Germinal center (tissue), 1 donor: ENCODE results near the gene TXK.

Experiments used
- DNase-seq: peaks from one replicate; pipeline ENCODE4 v3.0.0; 2012; ENCODE audit warnings: mixed read lengths, low spot score

Gene TXK

DNA sequence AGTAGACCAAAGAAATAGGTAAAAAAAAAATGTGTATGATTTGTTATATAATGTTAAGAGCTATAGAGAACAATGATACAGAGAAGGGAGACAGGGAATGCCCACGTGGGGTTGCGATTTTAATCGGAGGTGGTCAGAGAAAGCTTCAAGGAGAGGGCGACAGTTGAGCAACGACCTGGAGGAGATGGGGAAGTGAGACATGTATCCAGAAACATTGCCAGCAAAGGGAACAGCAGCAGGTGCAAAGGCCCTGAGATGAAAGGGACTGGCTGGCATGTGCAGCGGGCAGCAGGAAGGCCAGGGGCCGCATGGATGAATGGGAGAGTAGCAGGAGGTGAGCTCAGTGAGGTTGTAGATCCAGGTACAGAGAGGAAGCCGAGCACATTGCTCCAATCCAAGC lies 84.6 kb downstream of the TXK start:
- DNase-seq: no peak

DNA sequence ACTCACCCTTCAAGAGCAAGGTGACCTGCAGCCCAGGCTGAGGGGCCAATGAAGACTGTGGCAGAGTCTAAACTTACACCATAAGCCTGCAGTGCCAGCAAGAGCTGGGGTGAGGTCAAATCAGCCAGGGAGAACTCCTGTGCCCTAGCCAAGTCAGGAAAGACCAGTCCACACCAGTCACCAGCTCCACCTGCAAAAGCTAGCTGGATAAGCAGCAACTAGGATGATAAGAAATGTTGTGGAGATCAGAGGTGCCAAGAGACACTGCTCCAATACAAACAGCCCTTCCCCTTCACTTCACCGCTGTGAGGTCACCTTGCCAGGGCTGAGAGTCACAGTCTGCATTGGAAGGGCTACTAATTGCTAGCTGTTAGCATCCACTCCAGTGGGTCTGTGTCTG lies 86.2 kb downstream of the TXK start:
- no peak for DNase-seq

DNA sequence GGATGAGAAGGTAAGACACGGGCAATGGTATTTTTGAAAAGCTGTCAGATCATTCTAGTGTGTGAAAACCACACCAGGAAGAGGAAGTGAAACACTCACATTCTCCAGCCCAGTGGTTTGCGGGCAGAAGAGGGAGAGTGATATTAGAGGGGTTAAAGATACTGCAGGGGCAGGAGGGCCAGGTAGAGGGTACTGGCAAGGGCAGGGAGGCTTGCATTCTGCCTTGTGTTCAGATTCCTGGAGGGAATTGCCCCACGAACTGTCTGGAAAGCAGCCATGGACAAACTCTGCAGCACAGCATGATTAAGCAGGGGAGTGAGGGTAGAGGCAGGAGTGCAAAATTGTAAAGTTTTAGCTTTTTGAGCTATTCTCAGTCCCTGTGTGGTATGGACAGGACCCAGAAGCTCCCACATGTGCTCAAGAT lies 86.6 kb downstream of the TXK start:
- peak; percentile 58 for DNase-seq

DNA sequence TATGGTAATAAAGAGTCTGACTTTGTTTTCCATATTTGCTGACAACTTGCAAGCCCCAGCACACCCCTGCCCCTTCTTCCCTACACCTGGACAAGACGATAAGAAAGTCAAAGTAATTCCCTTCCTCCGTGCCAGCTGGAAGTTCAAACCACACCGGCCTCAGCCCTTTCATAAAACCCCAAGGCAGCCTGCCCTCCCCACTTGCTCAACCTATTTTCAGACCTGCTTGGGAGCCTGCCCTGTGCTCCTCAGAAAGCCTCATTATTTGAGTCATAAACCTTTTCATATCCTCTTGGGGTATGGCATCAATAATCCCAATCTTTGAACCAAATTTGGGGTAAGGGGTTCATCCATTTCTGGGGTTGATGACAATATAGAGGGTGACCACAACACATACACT lies 88.0 kb downstream of the TXK start:
- DNase-seq: no peak

DNA sequence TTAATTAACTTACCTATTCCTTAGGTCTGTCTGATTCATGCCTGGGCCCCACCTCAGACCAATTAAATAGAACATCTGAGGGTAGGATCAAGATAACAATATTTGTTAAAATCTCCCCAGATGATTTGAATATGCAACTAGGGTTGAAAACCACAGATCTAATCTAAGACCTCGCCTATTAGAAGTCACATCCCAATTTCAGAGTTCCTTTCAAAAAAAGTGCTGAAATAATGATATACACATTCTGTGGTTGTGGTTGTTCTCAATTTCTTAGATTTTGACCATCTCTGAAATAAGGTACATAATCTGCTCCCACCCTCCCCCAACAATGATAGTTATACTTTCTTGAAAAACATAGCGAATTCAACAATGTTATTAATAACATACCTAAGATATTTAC lies 89.8 kb downstream of the TXK start:
- no peak for DNase-seq

DNA sequence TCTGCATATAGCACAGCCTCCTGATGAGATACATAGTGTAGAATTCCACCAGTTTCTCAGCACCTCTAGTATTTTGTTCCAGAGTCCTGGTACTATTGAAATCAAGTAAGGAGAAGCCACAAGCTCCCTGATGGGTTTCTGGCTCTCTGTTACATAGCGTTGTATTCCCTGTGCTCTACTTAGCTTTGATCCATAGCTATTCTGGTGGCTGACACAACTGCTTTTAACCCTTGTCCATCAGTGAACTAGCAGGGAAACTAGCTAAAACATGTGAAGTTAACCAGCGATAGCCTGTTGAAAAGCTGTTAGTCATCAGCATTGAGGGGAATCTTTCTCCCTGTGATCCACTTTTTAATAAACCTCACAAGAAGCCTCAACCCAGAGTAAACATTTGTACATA lies 90.5 kb downstream of the TXK start:
- DNase-seq: no peak

DNA sequence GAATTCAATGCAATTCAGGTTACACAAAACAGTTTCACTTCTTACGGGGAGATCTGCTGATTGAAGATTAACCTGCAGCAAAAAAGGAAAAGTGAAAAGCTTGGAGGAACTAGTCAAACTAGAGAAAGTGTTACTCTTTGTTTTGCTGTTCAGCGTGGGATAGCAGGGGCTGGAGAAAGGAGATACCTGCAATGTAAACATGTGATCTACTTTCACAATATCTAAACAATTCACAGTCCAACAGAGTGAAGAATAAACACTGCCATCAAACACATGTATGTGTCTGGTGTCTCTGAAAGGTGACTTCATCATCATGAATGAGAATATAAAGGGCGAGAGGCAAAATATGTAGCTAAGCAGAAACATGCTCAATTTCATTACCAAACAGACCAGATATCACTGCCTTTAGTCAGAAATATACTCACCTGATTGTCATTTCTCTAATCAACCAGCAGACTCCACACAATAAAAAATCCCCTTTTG lies 91.0 kb downstream of the TXK start:
- no peak for DNase-seq

DNA sequence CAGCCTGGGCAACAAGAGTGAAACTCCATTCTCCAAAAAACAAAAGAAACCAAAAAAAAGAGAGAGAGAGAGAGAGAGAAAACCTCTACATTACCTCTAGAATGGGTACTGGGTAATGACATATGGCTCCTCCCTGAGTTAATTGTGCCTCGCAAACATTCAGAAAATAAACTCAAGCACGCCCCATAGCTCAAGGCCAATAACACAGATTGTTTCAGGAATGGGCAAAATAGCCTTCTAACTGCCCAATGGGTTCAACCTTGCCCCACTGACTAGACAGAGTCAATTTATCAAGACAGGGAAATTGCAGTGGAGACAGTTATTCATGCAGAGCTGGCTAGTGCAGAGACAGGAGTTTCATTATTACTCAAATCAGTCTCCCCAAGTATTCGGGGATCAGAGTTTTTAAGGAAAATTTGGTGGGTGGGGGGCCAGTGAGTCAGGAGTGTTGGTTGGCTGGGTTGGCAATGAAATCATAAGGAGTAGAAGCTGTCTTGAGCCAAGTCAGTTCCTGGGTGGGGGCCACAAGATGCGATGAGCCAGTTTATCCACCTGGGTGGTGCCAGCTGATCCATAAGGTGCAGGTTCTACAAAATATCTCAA lies 92.4 kb downstream of the TXK start:
- DNase-seq: no peak

DNA sequence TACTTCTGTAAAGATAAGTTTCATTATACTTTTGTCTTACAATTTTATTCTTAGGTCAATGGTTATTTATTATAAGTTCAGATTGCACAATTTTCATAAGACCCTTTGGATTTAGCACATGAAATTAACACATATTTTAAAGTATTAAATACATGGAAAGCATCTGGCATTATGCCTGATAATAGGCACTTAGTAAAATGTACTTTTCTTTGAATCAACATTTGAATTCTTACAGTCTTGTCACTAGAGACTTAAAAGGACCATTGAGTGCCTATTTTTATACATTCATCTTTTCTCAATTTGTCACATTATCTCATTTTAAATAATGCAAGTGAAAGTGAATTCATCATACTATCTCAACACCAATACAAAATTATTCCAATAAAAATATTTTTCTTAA lies 94.5 kb downstream of the TXK start:
- DNase-seq: no peak

DNA sequence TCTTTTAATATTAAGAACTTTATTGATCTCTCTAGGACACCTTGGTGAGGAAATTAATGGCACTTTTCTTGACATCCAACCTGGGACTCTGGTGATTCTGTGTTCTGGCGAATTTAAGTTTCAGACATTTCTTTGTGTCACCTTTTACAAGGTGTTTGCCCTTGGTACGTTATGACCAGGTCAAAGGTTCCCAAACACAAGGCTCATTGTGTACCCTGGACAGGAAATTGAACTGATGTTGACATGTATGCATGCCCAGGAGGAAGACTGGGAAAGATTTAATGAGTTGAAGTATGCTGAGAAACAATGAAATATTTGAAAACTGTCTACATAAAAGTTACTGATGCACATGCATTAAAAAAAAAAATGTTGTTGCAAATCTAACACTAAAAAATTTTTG lies 95.4 kb downstream of the TXK start:
- DNase-seq: no peak

DNA sequence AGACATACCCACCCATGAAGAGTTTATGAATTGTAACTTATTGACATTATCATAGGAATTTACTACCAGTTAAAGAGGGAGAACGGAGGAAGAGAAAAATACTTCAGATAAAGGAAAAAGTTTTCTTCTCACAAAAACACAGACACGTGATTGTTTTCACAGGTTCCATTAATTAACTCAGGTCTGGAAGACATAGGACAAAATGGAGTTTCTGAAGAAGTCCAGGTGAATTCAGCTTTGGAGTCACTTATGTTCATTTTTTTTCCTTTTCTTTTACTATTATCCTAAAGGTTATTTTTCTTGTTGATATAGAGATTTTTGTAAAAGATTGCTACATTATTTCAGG lies 97.0 kb downstream of the TXK start:
- DNase-seq: no peak

DNA sequence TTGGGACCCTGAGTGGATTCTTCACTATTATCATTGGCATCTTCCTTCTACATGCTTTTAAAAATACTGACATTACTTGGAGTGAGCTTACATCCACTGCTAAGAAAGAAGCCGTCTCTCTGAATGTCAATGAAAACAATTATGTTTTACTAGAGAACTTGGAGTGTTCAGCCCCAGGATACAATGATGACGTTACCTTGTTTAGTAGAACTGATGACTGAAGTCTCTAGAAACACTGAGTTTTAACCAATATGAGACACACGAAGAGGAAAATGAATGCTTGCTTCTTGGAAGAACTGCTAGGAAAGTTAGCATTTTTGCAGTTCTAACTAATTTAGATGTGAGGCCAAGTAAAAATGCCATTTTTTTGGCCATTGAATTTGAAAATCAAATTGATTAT lies 98.1 kb downstream of the TXK start:
- DNase-seq: no peak

DNA sequence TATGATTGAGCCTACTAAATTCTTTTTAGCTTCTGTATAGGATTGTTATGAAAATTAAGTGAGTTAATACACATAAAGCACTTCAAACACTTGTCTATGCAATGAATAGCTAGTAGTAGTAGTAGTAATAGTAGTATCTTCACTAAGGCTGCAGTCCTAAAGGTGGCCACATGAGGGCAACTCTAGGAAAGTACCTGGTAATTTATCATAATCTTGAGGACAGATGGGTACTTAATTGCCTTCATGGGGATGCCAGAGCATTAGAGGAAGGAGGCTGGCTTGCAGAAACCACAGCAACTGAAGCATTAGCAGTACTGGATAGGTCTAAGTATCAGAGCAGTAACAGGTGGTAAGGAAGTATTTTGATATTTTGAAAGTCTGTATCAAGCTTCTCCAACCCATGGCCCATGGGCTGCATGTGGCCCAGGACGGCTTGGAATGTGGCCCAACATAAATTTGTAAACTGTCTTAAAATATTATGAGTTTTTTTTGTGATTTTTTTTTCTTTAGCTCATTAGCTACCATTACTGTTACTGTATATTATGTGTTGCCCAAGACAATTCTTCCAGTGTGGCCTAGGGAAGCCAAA lies 100.1 kb downstream of the TXK start:
- DNase-seq: peak; percentile 70

DNA sequence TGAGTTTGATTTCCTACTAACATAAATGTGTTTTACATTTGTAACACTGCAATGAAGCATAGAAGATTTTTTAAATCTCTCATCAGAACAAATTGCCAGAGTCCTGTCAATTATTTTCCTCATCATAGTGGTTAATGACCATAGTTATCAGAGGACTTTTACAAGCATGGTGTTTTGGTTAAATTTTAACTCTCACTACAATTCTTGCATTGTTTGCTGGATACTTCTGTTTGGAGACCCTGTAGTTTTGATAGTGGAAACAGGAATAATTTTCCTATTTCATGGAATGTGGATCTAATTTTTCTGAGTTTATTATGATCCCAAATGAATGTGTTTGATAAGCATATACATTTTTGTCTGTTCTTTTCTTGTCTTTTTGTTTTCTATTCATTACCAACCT lies 100.6 kb downstream of the TXK start:
- no peak for DNase-seq

DNA sequence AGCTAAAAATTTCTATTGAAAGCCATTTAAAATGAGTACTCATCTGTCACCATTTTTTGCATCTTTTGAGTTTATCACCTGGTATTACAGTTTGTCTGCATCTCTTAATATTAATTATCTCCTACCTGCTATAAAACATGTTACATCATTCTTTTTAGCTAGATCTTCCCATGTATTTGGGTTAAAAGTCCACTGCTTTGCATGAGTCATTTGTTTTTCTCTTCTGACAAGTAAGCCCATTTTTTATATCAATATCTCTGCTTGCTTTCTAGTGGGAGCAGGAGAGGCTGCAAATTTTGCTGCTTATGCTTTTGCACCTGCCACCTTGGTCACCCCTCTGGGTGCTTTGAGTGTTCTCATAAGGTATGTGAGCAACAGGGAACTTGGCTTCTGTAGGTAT lies 101.3 kb downstream of the TXK start:
- DNase-seq: no peak

DNA sequence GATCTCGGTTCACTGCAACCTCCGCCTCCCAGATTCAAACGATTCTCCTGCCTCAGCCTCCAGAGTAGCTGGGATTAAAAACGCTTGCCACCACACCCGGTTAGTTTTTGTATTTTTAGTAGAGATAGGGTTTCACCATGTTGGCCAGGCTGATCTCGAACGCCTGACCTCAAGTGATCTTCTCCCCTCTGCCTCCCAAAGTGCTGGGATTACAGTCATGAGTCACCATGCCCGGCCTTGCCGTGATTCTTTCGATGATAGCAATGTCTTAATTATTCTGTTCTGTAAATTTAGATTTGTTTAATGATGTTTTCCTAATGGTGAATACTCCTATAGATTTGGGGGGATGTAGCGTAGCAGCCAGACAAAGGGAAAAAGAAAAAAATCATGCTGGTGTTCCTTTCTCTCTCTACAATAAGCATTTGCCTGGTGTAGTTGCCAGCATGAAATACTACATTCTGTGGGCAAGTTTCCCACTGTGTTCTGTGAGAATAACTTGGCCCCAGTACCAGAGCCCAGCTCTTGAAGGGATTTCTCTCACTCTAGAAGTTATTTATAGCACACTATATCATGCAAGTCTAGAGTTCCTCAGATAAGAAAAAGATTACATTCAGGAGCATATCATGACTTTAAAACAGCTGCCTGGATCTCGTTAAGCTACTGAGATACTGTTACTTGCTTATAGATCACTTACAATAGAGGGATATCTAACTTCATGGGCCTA lies 102.1 kb downstream of the TXK start:
- DNase-seq: no peak

DNA sequence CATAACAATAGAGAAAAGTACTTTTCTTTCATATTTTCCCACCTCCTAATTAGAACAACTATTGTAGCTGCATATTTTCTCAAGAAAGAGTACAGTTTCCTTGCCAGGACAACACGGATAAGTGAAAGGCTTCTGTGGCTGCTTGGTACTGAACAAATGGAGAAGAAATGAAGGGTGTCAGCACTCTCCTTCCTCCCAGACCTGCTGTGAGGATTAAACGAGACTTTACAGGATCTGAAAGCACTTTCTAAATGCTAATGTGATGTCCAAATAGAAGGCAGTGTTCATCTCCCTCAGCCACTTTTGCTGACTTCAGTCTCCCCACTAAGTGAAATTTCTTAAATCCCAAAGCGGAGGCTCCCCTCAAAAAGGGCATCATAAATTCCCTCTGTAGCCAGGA lies 103.6 kb downstream of the TXK start:
- DNase-seq: no peak

DNA sequence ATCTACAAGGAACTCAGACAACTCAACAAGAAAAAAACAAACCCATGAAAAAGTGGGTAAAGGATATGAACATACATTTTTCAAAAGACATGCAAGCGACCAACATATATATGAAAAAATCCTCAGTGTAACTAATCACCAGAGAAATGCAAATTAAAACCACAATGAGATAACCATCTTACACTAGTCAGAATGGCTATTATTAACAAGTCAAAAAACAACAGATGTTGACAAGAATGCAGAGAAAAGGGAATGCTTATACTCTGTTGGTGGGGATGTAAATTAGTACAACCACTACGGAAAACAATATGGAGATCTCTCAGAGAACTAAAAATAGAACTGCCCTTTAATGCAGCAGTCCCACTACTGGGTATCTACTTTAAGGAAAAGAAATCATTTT lies 105.4 kb downstream of the TXK start:
- no peak for DNase-seq

DNA sequence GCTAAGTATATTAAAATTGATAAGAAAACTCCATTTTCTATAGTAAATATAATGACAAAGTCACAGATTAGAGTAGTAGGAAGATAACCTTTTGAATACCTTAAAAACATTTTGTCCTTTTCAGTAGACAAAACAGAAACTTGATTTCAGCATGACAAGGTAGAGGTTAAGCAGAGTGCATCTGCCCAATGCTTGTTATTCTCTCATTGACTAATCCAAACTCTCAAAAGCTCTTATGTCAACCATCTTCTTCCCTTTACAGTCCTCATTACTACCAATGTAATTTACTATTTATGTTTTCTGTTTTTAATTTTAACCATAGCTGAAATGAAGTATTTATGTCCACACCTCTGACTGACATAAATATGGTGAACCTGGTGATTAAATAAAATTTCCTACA lies 106.4 kb downstream of the TXK start:
- DNase-seq: no peak

DNA sequence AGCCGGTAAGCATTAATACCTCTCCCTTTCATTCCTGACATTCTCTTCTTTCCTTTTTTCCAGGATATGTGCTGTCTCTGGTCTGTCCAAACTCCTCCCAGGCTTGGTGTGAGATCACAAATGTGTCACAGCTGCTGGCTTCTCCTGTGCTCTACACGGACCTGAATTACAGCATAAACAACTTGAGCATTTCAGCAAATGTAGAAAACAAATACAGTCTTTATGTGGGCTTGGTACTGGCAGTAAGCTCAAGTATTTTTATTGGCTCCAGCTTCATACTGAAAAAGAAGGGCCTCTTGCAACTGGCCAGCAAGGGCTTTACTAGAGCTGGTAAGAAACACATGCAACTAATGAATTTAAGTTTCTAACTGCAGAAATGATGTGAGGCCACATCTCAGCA lies 109.0 kb downstream of the TXK start:
- DNase-seq: no peak

DNA sequence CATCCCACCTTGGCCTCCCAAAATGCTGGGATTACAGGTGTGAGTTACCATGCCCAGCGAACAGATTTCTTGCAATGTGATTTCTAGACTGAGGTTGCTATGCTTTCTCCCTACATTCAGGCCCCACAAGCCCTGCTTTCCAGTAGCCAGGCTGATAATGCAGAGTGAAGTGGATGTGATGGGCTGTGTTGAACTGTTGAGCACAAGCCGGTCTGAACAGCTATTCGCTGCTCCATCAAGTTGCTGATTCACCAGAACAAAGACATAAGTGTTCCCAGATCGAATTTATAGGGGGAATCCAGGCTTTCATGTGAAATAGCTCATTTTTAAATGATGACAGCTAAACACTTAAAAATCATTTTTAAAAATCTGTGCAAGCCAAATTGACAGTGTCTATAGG lies 109.5 kb downstream of the TXK start:
- DNase-seq: no peak

DNA sequence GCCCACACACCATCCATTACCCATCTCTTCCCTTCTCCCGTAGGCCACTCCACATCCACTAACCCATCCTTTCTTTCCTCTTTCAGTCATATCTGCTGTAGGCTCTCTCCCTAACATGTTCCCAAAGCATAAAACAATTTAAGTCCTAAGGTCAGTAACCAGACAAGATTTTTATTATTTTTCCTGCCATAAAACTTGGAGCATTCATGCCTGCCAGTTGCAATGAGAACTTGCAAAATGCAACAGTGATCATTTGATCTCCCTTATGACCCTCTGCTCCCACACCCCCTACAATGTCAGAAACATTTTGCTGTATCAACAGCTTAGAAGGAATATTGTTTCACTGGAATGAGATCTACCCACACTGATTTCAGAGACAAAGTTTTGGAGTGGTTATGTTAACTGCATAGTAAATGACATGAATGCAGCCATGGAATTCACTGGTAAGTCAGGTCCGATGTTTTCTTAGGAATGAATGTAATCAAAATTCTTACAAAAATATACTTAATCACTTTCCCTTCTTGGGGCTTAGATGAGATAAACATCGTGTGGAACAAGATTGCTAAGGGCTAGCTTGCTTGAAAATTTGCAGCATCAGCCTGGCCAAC lies 111.8 kb downstream of the TXK start:
- no peak for DNase-seq

DNA sequence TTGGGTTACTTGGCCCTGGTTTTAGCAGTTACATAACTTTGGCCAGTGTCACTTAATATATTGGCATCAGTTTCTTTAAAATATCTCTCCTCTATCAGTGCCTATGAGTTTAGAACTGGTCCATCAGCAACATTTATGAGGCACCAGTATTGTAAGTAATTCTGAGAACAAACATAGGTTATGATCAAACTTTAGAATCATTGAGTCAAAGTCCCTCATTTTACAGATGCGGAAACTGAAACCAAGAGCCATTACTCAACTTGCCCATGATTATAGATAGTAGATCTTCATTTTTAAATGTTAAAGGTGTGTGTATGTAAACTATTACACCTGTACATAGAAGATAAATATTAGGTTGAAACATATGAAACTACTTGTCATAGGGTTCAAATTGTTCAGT lies 113.0 kb downstream of the TXK start:
- no peak for DNase-seq
